Measurements from ENCODE around the gene TACR1.

DNA sequence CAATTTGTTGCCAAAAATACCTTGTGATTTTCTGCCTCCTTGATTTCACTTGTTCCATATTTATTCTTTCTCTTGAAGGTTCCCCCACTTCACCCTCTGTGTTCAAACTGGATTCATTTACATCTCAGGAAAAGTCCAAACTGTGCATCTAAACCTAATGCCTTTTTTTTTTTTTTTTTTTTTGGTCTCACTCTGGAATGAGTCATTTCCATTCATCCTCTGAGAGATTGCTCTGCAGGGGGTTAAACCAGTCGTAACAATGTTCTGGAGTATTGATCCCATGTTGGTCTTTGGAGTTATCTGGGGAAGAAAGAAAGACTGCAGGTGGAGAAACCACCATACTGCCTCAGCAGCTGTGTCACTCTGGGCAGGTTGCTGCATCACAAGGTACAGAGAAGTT, 119.7 kb downstream of the TACR1 start:
- TF ChIP-seq, protein P1, sequence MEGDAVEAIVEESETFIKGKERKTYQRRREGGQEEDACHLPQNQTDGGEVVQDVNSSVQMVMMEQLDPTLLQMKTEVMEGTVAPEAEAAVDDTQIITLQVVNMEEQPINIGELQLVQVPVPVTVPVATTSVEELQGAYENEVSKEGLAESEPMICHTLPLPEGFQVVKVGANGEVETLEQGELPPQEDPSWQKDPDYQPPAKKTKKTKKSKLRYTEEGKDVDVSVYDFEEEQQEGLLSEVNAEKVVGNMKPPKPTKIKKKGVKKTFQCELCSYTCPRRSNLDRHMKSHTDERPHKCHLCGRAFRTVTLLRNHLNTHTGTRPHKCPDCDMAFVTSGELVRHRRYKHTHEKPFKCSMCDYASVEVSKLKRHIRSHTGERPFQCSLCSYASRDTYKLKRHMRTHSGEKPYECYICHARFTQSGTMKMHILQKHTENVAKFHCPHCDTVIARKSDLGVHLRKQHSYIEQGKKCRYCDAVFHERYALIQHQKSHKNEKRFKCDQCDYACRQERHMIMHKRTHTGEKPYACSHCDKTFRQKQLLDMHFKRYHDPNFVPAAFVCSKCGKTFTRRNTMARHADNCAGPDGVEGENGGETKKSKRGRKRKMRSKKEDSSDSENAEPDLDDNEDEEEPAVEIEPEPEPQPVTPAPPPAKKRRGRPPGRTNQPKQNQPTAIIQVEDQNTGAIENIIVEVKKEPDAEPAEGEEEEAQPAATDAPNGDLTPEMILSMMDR (IDR thresholded peaks at IDR 0.05) = no peak
- TF ChIP-seq POLR2A (IDR thresholded peaks at IDR 0.05) = no peak
